Central memory CD8-positive, alpha-beta T cell (primary cell): ENCODE results near the gene MMP14.

Source experiments
- ATAC-seq: fragments of 150-1000 bp; cut with Tn5 transposase; replicated peaks from 2 replicates; pipeline ENCODE4 v1.10.0; 2022; ENCODE audit warnings: mild to moderate bottlenecking, moderate FRiP score, moderate number of reproducible peaks; ENCODE audit not compliant: poor library complexity, severe bottlenecking; ENCODE audit errors: extremely low read depth
- DNase-seq, 2 donors: peaks; one replicate each; pipeline ENCODE4 v3.0.0; 2021; ENCODE audit warnings: low spot score in 2 of 2
- H3K27ac Mint-ChIP-seq: one replicate; pipeline ENCODE4 v1.8.0; 2022; ENCODE audit warnings: low read depth, mild to moderate bottlenecking, moderate library complexity, mixed read lengths
- H3K27me3 Mint-ChIP-seq: one replicate; pipeline ENCODE4 v1.8.0; 2022; ENCODE audit warnings: mixed read lengths
- H3K36me3 Mint-ChIP-seq: one replicate; pipeline ENCODE4 v1.8.0; 2022; ENCODE audit warnings: mild to moderate bottlenecking, moderate library complexity, mixed read lengths; ENCODE audit not compliant: insufficient read depth
- H3K4me1 Mint-ChIP-seq: one replicate; pipeline ENCODE4 v1.8.0; 2022; ENCODE audit warnings: mixed read lengths
- H3K4me3 Mint-ChIP-seq: one replicate; pipeline ENCODE4 v1.8.0; 2022; ENCODE audit warnings: mild to moderate bottlenecking, moderate library complexity, mixed read lengths
- H3K9me3 Mint-ChIP-seq: one replicate; pipeline ENCODE4 v1.8.0; 2022; ENCODE audit warnings: mixed read lengths

The MMP14 gene

DNA sequence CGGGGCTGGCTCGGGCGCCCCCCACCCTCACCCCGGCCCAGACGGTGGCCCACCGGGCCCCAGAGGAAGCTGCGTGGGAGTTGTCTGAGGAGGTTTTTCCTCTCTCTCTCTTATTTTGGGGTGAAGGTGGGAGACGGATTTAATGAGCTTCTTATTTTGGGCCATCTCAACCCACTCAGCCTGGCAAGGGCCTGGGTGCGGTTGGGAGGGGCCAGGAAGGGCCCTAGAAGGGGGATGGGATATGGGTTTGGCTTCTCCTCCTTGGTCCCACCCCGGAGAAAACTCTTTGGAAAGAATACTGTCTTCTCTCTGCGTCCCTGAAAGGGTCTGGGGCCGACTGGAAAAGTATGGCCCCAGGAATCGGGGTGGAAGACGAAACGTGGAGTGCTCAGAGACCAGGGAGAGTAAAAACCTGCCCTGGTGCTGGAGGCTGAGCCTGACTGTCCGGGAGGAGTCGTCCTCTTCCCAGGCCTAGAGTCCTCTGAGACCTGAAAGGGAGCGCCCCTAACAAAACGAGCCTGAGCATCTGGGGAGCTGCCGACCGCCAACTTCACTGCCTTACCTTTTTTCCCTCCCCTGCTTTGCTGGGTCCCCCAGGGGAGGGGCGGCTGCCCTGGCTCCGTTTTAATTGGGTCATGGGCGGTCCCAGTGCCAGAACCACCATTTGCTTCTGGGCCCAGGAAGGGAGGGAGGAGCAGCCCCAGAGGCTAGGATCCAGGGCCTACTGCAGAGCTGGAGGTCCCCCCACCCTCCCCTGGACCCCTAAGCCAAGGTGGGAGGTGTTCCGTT lies 1.6 kb downstream of the MMP14 start:
- DNase-seq, result no peak
- peaks cover 5% of the 10 kb centered on the region for H3K4me1 Mint-ChIP-seq
- ATAC-seq, result no peak
- H3K27ac Mint-ChIP-seq, result no peak overlapping the region
- H3K36me3 Mint-ChIP-seq, result peaks cover 19% of the 10 kb centered on the region
- no peaks in the 10 kb centered on the region for H3K9me3 Mint-ChIP-seq
- peaks cover 39% of the 10 kb centered on the region for H3K27me3 Mint-ChIP-seq
- H3K4me3 Mint-ChIP-seq, result no peak overlapping the region

DNA sequence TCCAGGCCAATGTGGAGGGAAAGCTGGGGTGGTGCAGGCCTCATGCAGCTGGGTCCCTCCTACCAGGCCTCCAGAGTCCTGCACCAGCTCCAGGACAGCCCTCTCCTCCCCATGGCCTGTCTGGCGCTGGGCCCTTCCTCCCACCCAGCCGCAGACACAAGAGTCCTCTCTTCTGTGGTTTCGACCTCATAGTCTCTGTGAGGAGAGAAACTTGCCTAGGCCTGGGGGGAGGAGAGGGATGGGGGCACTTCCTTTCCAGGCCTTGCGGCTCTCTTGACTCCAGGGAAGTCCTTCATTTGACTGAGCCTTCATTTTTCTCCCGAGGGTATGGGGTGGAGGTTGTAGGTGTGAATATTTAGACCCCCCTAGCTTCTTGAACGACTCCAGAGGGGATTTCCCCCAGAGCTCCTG lies 2.3 kb downstream of the MMP14 start:
- Mint-ChIP-seq H3K36me3 (peaks cover 14% of the 10 kb centered on the region), H3K27me3 (peaks cover 46% of the 10 kb centered on the region), H3K27ac (no peak overlapping the region), H3K4me1 (peaks cover 5% of the 10 kb centered on the region), H3K4me3 (no peak overlapping the region), H3K9me3 (no peaks in the 10 kb centered on the region)
- no peak for DNase-seq
- no peak for ATAC-seq

- H3K4me3 Mint-ChIP-seq, result no peak overlapping the region
- H3K36me3 Mint-ChIP-seq, result peaks cover 9% of the 10 kb centered on the region
- ATAC-seq (no peak), DNase-seq (no peak)
- H3K9me3 Mint-ChIP-seq, result no peaks in the 10 kb centered on the region
- H3K27ac Mint-ChIP-seq, result no peak overlapping the region
- peaks cover 5% of the 10 kb centered on the region for H3K4me1 Mint-ChIP-seq
- peaks cover 51% of the 10 kb centered on the region for H3K27me3 Mint-ChIP-seq
These were observed 2.9 kb downstream of the MMP14 start for GRCh38 chr14:22839159-22839779.

DNA sequence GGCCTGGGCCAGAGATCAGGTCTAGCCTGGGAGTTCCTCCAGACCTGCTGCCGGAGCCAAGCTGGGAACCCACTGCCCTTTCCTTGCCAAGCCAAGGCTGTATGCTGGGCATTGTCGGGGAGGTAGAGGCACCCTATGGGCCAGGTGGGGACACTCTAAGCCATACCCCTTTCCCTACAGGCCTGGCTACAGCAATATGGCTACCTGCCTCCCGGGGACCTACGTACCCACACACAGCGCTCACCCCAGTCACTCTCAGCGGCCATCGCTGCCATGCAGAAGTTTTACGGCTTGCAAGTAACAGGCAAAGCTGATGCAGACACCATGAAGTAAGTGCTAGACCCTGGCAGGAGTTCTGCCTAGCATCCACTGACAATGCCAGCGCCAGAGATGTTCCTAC lies 4.9 kb downstream of the MMP14 start:
- H3K4me3 Mint-ChIP-seq, result no peak overlapping the region
- no peak overlapping the region for H3K27ac Mint-ChIP-seq
- peaks cover 2% of the 10 kb centered on the region for H3K4me1 Mint-ChIP-seq
- peaks cover 4% of the 10 kb centered on the region for H3K36me3 Mint-ChIP-seq
- ATAC-seq, result no peak
- no peaks in the 10 kb centered on the region for H3K9me3 Mint-ChIP-seq
- DNase-seq, result no peak
- peaks cover 71% of the 10 kb centered on the region for H3K27me3 Mint-ChIP-seq

DNA sequence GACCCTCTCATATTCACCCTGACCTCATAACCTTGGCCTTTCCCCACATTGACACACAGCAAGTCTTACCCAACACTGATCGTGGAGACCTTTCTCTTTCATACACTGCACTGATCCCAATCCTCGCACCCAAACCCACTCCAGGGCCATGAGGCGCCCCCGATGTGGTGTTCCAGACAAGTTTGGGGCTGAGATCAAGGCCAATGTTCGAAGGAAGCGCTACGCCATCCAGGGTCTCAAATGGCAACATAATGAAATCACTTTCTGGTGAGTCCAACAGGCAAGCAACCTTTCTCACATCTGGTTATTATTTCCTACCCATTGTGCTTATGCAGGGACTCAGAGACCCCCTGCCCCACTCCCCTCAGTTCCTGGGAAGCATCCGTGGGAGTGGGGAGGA lies 5.4 kb downstream of the MMP14 start:
- no peaks in the 10 kb centered on the region for H3K9me3 Mint-ChIP-seq
- ATAC-seq (no peak), DNase-seq (no peak)
- peaks cover 4% of the 10 kb centered on the region for H3K36me3 Mint-ChIP-seq
- no peak overlapping the region for H3K4me3 Mint-ChIP-seq
- H3K27ac Mint-ChIP-seq, result no peak overlapping the region
- peaks cover 75% of the 10 kb centered on the region for H3K27me3 Mint-ChIP-seq
- H3K4me1 Mint-ChIP-seq, result no peaks in the 10 kb centered on the region

DNA sequence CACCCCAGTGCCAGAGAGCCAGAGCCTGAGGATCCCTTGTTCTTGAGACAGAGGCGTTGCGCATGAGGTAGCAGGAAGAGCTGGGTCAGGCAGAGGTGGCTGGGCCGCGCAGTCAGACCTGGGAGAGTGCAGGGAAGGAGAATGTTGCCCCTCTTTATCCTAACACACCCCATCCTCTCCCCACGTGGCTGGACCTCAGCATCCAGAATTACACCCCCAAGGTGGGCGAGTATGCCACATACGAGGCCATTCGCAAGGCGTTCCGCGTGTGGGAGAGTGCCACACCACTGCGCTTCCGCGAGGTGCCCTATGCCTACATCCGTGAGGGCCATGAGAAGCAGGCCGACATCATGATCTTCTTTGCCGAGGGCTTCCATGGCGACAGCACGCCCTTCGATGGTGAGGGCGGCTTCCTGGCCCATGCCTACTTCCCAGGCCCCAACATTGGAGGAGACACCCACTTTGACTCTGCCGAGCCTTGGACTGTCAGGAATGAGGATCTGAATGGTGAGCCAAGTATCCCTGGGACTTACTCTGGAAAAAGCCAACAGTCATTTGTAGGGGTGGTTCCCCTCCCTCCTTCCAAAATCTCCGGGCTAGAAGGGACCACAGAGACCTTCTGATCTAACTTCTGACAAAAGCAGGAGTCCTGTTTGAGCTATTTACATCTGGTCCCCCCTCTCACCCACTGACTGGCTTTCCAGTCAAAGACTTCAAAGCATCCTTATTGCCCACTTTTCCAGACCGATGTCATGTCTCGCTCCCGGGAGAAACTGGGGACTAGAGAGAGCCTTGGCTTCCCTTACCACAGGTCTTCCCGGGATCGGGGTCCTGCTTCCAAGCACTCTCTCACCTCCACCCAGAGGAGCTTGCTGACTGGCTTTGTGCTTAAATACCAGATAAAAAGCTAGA lies 6.1 kb downstream of the MMP14 start:
- Mint-ChIP-seq H3K27ac (no peak overlapping the region), H3K4me1 (no peaks in the 10 kb centered on the region), H3K4me3 (no peak overlapping the region), H3K36me3 (no peaks in the 10 kb centered on the region), H3K27me3 (peaks cover 82% of the 10 kb centered on the region), H3K9me3 (no peaks in the 10 kb centered on the region)
- ATAC-seq, result no peak
- no peak for DNase-seq

DNA sequence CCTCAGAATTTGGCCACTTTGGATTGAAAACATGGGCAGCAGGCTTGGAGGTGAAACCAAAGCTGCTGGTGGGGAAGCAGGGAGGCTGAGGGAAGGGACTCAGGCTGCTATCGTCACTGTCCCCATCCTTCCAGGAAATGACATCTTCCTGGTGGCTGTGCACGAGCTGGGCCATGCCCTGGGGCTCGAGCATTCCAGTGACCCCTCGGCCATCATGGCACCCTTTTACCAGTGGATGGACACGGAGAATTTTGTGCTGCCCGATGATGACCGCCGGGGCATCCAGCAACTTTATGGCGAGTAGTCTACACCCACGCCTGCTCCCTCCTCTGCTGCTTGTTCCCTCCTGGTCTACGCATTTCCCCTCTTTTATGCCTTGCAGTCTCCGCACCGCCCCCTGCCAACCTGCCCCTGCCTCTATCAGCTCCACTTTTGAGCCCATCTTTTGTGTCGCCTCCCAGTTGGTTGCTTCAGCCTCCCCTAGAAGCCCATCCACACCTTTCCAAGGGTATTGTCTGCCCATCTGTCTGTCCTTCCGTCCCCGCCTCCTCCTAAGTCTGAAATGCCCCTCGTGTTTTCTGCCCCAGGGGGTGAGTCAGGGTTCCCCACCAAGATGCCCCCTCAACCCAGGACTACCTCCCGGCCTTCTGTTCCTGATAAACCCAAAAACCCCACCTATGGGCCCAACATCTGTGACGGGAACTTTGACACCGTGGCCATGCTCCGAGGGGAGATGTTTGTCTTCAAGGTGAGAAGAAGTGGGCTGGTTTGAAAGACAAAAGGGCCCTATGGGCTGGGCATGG lies 6.9 kb downstream of the MMP14 start:
- no peaks in the 10 kb centered on the region for H3K9me3 Mint-ChIP-seq
- H3K27me3 Mint-ChIP-seq, result peaks cover 91% of the 10 kb centered on the region
- ATAC-seq (no peak), DNase-seq (no peak)
- H3K36me3 Mint-ChIP-seq, result no peaks in the 10 kb centered on the region
- H3K4me1 Mint-ChIP-seq, result no peaks in the 10 kb centered on the region
- no peak overlapping the region for H3K4me3 Mint-ChIP-seq
- H3K27ac Mint-ChIP-seq, result no peak overlapping the region

DNA sequence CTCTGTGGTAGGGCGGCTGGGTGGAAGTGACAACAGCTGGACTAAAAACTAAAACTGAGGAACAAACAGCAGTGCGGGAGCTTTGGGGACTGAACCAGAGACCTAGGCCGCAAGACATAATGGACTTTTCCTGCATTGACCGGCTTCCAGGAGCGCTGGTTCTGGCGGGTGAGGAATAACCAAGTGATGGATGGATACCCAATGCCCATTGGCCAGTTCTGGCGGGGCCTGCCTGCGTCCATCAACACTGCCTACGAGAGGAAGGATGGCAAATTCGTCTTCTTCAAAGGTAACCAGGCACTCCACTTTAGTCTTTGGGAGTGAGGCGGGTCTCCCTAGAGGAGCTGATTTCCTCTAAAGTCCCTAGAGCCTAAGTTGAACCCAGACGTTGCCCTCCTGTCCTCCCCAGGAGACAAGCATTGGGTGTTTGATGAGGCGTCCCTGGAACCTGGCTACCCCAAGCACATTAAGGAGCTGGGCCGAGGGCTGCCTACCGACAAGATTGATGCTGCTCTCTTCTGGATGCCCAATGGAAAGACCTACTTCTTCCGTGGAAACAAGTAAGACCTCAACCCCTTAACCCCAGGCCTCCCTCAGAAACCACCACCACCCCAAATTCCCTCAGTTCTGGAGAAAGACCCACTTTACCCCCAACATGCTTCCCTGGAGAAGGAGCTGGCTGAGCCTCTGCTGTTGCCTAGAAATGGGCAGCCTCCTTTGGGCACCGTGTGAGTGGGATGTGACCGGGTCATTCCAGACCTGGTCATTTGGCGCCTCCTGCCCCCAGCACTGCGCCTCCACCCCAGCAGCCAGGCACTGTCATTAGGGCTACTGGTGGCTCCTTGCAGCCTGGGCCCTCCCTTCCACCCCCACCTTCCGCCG lies 8.1 kb downstream of the MMP14 start:
- H3K36me3 Mint-ChIP-seq, result no peaks in the 10 kb centered on the region
- H3K4me1 Mint-ChIP-seq, result no peaks in the 10 kb centered on the region
- DNase-seq, result no peak
- peaks cover 91% of the 10 kb centered on the region for H3K27me3 Mint-ChIP-seq
- no peaks in the 10 kb centered on the region for H3K9me3 Mint-ChIP-seq
- H3K4me3 Mint-ChIP-seq, result no peak overlapping the region
- no peak overlapping the region for H3K27ac Mint-ChIP-seq
- no peak for ATAC-seq

DNA sequence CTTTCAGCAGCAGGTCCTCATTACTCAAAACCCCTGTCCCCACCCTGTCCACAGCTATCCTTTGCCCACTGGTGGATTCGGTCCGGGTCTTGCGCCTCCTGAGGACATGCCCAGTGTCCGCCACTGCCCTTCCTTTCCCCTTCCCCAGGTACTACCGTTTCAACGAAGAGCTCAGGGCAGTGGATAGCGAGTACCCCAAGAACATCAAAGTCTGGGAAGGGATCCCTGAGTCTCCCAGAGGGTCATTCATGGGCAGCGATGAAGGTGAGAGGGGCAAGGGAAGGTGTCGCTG lies 8.7 kb downstream of the MMP14 start:
- no peaks in the 10 kb centered on the region for H3K4me1 Mint-ChIP-seq
- no peak overlapping the region for H3K27ac Mint-ChIP-seq
- peaks cover 2% of the 10 kb centered on the region for H3K36me3 Mint-ChIP-seq
- ATAC-seq (no peak), DNase-seq (no peak)
- H3K4me3 Mint-ChIP-seq, result no peak overlapping the region
- H3K9me3 Mint-ChIP-seq, result no peaks in the 10 kb centered on the region
- peaks cover 91% of the 10 kb centered on the region for H3K27me3 Mint-ChIP-seq

DNA sequence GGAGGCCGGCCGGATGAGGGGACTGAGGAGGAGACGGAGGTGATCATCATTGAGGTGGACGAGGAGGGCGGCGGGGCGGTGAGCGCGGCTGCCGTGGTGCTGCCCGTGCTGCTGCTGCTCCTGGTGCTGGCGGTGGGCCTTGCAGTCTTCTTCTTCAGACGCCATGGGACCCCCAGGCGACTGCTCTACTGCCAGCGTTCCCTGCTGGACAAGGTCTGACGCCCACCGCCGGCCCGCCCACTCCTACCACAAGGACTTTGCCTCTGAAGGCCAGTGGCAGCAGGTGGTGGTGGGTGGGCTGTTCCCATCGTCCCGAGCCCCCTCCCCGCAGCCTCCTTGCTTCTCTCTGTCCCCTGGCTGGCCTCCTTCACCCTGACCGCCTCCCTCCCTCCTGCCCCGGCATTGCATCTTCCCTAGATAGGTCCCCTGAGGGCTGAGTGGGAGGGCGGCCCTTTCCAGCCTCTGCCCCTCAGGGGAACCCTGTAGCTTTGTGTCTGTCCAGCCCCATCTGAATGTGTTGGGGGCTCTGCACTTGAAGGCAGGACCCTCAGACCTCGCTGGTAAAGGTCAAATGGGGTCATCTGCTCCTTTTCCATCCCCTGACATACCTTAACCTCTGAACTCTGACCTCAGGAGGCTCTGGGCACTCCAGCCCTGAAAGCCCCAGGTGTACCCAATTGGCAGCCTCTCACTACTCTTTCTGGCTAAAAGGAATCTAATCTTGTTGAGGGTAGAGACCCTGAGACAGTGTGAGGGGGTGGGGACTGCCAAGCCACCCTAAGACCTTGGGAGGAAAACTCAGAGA lies 9.6 kb downstream of the MMP14 start:
- no peaks in the 10 kb centered on the region for H3K9me3 Mint-ChIP-seq
- H3K4me1 Mint-ChIP-seq, result no peaks in the 10 kb centered on the region
- peaks cover 2% of the 10 kb centered on the region for H3K36me3 Mint-ChIP-seq
- no peak overlapping the region for H3K4me3 Mint-ChIP-seq
- H3K27me3 Mint-ChIP-seq, result peaks cover 82% of the 10 kb centered on the region
- DNase-seq, result no peak
- no peak overlapping the region for H3K27ac Mint-ChIP-seq
- ATAC-seq, result no peak

GRCh38 chr14:22846811-22847307 lies 10.5 kb downstream of the MMP14 start:
- ATAC-seq, result no peak
- H3K4me3 Mint-ChIP-seq, result no peak overlapping the region
- H3K27ac Mint-ChIP-seq, result no peak overlapping the region
- DNase-seq, result no peak
- no peaks in the 10 kb centered on the region for H3K4me1 Mint-ChIP-seq
- H3K9me3 Mint-ChIP-seq, result no peaks in the 10 kb centered on the region
- H3K36me3 Mint-ChIP-seq, result peaks cover 2% of the 10 kb centered on the region
- H3K27me3 Mint-ChIP-seq, result peaks cover 75% of the 10 kb centered on the region
